Liver (tissue), 9 donors: ENCODE measurements around the gene ZFAND3. TPM values are rescaled to one million over a fixed set of nuclear protein-coding genes. Genes with fewer than 3 reads are reported as not detected.

Source experiments
- DNase-seq: peaks from one replicate; pipeline ENCODE4 v3.0.0-alpha.2; 2017; ENCODE audit warnings: low spot score
- H3K27ac ChIP-seq, 2 donors: one replicate each; pipeline ENCODE4 v1.7.0; 2013; ENCODE audit warnings: inconsistent platforms in 2 of 2, low read length in 2 of 2, control low read depth in 1 of 2, low read depth in 1 of 2, mild to moderate bottlenecking in 1 of 2
- H3K27me3 ChIP-seq, 4 donors: one replicate each; pipeline versions ENCODE4 v1.6.1 to v1.7.0; 2013; ENCODE audit warnings: low read length in 3 of 4, inconsistent platforms in 1 of 4, mild to moderate bottlenecking in 1 of 4, moderate library complexity in 1 of 4; ENCODE audit not compliant: control insufficient read depth in 4 of 4, insufficient read depth in 4 of 4
- H3K36me3 ChIP-seq, 4 donors: one replicate each; pipeline versions ENCODE4 v1.6.1 to v1.7.0; 2013; ENCODE audit warnings: low read length in 3 of 4, mild to moderate bottlenecking in 3 of 4, low read depth in 1 of 4, moderate library complexity in 1 of 4; ENCODE audit not compliant: control insufficient read depth in 4 of 4, insufficient read depth in 3 of 4
- H3K4me1 ChIP-seq, 4 donors: one replicate each; pipeline versions ENCODE4 v1.6.1 to v1.7.0; 2013; ENCODE audit warnings: low read length in 3 of 4, mild to moderate bottlenecking in 3 of 4, moderate library complexity in 1 of 4; ENCODE audit not compliant: control insufficient read depth in 4 of 4, insufficient read depth in 4 of 4
- H3K4me3 ChIP-seq, 3 donors: one replicate each; pipeline versions ENCODE4 v1.6.1 to v1.7.0; 2013; ENCODE audit warnings: low read length in 3 of 3, control low read depth in 1 of 3, low read depth in 1 of 3, mild to moderate bottlenecking in 1 of 3
- H3K9ac ChIP-seq, 2 donors: one replicate each; pipeline ENCODE4 v1.7.0; 2013; ENCODE audit warnings: low read length in 2 of 2, mild to moderate bottlenecking in 2 of 2, moderate library complexity in 2 of 2, control low read depth in 1 of 2, low read depth in 1 of 2
- H3K9me3 ChIP-seq, 4 donors: one replicate each; pipeline versions ENCODE4 v1.6.1 to v1.7.0; 2013; ENCODE audit warnings: low read length in 3 of 4; ENCODE audit not compliant: control insufficient read depth in 4 of 4
- EGR1 ChIP-seq, 2 donors: IDR thresholded peaks; 2 replicates each; pipeline ENCODE4 v1.6.1; 2016 to 2018; ENCODE audit warnings: antibody characterized with exemption in 2 of 2, low read depth in 2 of 2
- FOXA1 ChIP-seq: IDR thresholded peaks from 2 replicates; pipeline ENCODE4 v1.6.1; 2016; ENCODE audit warnings: antibody characterized with exemption
- FOXA2 ChIP-seq: IDR thresholded peaks from 2 replicates; pipeline ENCODE4 v1.6.1; 2016; ENCODE audit warnings: antibody characterized with exemption
- GABPA ChIP-seq, 2 donors: IDR thresholded peaks in 1 of 2; conservative IDR thresholded peaks in 1 of 2; 2 replicates each; pipeline ENCODE4 v1.6.1; 2016; ENCODE audit warnings: antibody characterized with exemption in 2 of 2, mild to moderate bottlenecking in 1 of 2, moderate library complexity in 1 of 2
- HNF4A ChIP-seq, 2 donors: conservative IDR thresholded peaks; 2 replicates each; pipeline ENCODE4 v1.6.1; 2016; ENCODE audit warnings: antibody characterized with exemption in 2 of 2, mild to moderate bottlenecking in 2 of 2
- HNF4G ChIP-seq: IDR thresholded peaks from 2 replicates; pipeline ENCODE4 v1.6.1; 2016; ENCODE audit warnings: antibody characterized with exemption
- JUND ChIP-seq, 2 donors: IDR thresholded peaks; 2 replicates each; pipeline ENCODE4 v1.6.1; 2016; ENCODE audit warnings: antibody characterized with exemption in 2 of 2
- NR2F2 ChIP-seq: IDR thresholded peaks from 2 replicates; pipeline ENCODE4 v1.6.1; 2016; ENCODE audit warnings: antibody characterized with exemption
- RAD21 ChIP-seq, 2 donors: IDR thresholded peaks; 2 replicates each; pipeline ENCODE4 v1.6.1; 2016; ENCODE audit warnings: antibody characterized with exemption in 2 of 2, mild to moderate bottlenecking in 2 of 2
- RXRA ChIP-seq, 2 donors: IDR thresholded peaks; 2 replicates each; pipeline ENCODE4 v1.6.1; 2017 to 2018; ENCODE audit warnings: antibody characterized with exemption in 2 of 2, mild to moderate bottlenecking in 1 of 2
- SP1 ChIP-seq: IDR thresholded peaks from 2 replicates; pipeline ENCODE4 v1.6.1; 2018; ENCODE audit warnings: antibody characterized with exemption, mild to moderate bottlenecking
- TAF1 ChIP-seq: conservative IDR thresholded peaks from 2 replicates; pipeline ENCODE4 v1.6.1; 2016; ENCODE audit warnings: antibody characterized with exemption, mild to moderate bottlenecking
- YY1 ChIP-seq: IDR thresholded peaks from 2 replicates; pipeline ENCODE4 v1.6.1; 2016; ENCODE audit warnings: antibody characterized with exemption, mild to moderate bottlenecking
- WGBS: extraction: QIAGEN DNeasy Blood & Tissue Kit; methylation state at CpG from one replicate; pipeline ENCODE4 v1.1.7; 2013; 5-methylcytosine and 5-hydroxymethylcytosine counted together
- polyA plus RNA-seq, 2 donors: library from polyadenylated mRNA; stranded (reverse) in 1 of 2; unstranded in 1 of 2; fragments of 200-250 nt in 1 of 2; fragments of >200 nt in 1 of 2; fragmentation: Nextera tagmentation in 1 of 2; extraction: Ambion mirVana in 1 of 2; gene quantifications; one replicate each; pipeline versions ENCODE4 v1.2.1 to v1.2.3, GENCODE V29; 2013 to 2015
- total RNA-seq, 2 donors: library from RNA; depleted of rRNA; stranded (reverse); fragments of >200 nt; gene quantifications; one replicate each; pipeline ENCODE4 v1.2.3, GENCODE V29; 2014
- TF ChIP-seq, protein P1 (sequence below): IDR thresholded peaks from 2 replicates; pipeline ENCODE4 v1.6.1; 2016; ENCODE audit warnings: antibody characterized with exemption
- TF ChIP-seq, protein P2 (sequence below): IDR thresholded peaks from 2 replicates; pipeline ENCODE4 v1.6.1; 2016; ENCODE audit warnings: antibody characterized with exemption
- TF ChIP-seq, protein P3 (sequence below): IDR thresholded peaks from 2 replicates; pipeline ENCODE4 v1.6.1; 2016; ENCODE audit warnings: antibody characterized with exemption, mild to moderate bottlenecking
- TF ChIP-seq, protein P4 (sequence below): IDR thresholded peaks from 2 replicates; pipeline ENCODE4 v1.6.1; 2016; ENCODE audit warnings: antibody characterized with exemption
- TF ChIP-seq, protein P5 (sequence below): fragments of 150-350 bp; IDR thresholded peaks from 2 replicates; pipeline ENCODE4 v1.5.1; 2017; ENCODE audit warnings: improper control_type of control experiment, low read depth, low read length; ENCODE audit not compliant: missing input control
- donor health status: healthy.
- donor health status: healthy.
- donor health status: healthy.
- donor health status: healthy.
- donor health status: healthy.

ZFAND3 gene
- total and polyA plus RNA-seq, 4 donors: 7.7 to 37.5 (median 23.1) TPM

DNA sequence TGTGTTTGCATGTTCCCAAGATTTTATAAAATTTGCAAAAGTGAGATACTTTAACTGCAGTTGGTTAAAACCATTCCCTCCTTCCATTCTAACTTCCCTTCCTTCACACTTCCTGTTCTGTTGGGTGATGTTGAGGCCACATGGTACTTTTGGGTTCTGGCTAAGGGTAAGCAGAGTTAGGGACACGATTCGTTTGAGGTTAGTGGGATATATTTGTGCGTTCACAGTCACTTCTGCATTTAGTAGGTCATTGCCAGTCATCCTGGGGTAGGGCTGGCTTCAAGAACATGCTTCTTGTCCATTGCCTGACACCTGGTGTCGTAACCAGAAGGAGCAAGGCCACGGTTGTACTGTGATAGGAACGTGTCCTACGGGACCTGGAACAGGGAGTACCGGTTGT, 340.1 kb downstream of the ZFAND3 start:
- no peaks in the 10 kb centered on the region for H3K27me3 ChIP-seq
- WGBS: 88% methylated on average over 8 of the region's 8 CpGs
- no peaks in the 10 kb centered on the region for H3K36me3 ChIP-seq
- TF ChIP-seq TAF1: no peak
- TF ChIP-seq FOXA2: no peak
- TF ChIP-seq, protein P1, sequence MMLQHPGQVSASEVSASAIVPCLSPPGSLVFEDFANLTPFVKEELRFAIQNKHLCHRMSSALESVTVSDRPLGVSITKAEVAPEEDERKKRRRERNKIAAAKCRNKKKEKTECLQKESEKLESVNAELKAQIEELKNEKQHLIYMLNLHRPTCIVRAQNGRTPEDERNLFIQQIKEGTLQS: no peak
- TF ChIP-seq, protein P2, sequence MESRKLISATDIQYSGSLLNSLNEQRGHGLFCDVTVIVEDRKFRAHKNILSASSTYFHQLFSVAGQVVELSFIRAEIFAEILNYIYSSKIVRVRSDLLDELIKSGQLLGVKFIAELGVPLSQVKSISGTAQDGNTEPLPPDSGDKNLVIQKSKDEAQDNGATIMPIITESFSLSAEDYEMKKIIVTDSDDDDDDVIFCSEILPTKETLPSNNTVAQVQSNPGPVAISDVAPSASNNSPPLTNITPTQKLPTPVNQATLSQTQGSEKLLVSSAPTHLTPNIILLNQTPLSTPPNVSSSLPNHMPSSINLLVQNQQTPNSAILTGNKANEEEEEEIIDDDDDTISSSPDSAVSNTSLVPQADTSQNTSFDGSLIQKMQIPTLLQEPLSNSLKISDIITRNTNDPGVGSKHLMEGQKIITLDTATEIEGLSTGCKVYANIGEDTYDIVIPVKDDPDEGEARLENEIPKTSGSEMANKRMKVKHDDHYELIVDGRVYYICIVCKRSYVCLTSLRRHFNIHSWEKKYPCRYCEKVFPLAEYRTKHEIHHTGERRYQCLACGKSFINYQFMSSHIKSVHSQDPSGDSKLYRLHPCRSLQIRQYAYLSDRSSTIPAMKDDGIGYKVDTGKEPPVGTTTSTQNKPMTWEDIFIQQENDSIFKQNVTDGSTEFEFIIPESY: no peak
- no peak for TF ChIP-seq EGR1 (IDR thresholded peaks at IDR 0.05; ENCODE audit: low read depth in 2 of 2)
- no peak overlapping the region for H3K4me3 ChIP-seq
- no peaks in the 10 kb centered on the region for H3K9me3 ChIP-seq
- H3K27ac ChIP-seq: no peak overlapping the region
- H3K4me1 ChIP-seq: peaks cover 7 to 19% (median 11%) of the 10 kb centered on the region in 4 donors
- DNase-seq: no peak
- no peak overlapping the region for H3K9ac ChIP-seq

DNA sequence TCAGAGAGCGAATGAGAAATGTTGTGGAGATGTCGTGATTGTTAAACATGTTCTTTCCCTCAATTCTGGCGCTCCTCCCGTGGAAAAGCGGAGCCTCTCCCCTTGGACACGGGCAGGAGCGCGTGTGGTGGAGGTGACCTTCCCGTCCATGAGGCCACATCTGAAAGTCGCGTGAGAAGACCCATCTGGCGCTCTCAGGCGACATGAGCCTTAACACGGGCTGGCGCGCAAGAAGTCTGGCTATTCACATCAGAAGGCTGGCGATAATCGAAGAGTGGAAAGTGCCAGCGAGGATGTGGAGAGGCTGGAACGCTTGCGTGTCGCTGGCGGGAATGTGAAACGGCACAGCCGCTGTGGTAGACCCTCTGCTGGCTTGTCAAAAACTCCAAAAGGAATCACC, 341.3 kb downstream of the ZFAND3 start:
- Histone ChIP-seq H3K36me3 (no peaks in the 10 kb centered on the region), H3K27ac (no peak overlapping the region), H3K4me1 (peaks cover 8 to 21% (median 12%) of the 10 kb centered on the region in 4 donors), H3K9ac (no peak overlapping the region), H3K9me3 (no peaks in the 10 kb centered on the region), H3K27me3 (no peaks in the 10 kb centered on the region), H3K4me3 (no peak overlapping the region)
- DNase-seq: no peak
- WGBS: 95% methylated on average over 25 of the region's 25 CpGs
- TF ChIP-seq SP1 (no peak), RAD21 (IDR thresholded peaks at IDR 0.05) (no peak), GABPA (IDR thresholded peaks at IDR 0.05 in 1 of 2, conservative IDR thresholded peaks at IDR 0.05 in 1 of 2) (no peak), JUND (IDR thresholded peaks at IDR 0.05) (no peak), HNF4A (conservative IDR thresholded peaks at IDR 0.05) (no peak), EGR1 (IDR thresholded peaks at IDR 0.05; ENCODE audit: low read depth in 2 of 2) (no peak), RXRA (IDR thresholded peaks at IDR 0.05) (no peak), NR2F2 (no peak), FOXA1 (no peak), YY1 (no peak), TAF1 (no peak), FOXA2 (no peak), HNF4G (no peak)
- TF ChIP-seq, protein P3, sequence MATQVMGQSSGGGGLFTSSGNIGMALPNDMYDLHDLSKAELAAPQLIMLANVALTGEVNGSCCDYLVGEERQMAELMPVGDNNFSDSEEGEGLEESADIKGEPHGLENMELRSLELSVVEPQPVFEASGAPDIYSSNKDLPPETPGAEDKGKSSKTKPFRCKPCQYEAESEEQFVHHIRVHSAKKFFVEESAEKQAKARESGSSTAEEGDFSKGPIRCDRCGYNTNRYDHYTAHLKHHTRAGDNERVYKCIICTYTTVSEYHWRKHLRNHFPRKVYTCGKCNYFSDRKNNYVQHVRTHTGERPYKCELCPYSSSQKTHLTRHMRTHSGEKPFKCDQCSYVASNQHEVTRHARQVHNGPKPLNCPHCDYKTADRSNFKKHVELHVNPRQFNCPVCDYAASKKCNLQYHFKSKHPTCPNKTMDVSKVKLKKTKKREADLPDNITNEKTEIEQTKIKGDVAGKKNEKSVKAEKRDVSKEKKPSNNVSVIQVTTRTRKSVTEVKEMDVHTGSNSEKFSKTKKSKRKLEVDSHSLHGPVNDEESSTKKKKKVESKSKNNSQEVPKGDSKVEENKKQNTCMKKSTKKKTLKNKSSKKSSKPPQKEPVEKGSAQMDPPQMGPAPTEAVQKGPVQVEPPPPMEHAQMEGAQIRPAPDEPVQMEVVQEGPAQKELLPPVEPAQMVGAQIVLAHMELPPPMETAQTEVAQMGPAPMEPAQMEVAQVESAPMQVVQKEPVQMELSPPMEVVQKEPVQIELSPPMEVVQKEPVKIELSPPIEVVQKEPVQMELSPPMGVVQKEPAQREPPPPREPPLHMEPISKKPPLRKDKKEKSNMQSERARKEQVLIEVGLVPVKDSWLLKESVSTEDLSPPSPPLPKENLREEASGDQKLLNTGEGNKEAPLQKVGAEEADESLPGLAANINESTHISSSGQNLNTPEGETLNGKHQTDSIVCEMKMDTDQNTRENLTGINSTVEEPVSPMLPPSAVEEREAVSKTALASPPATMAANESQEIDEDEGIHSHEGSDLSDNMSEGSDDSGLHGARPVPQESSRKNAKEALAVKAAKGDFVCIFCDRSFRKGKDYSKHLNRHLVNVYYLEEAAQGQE: no peak
- TF ChIP-seq, protein P1: no peak
- TF ChIP-seq, protein P4, sequence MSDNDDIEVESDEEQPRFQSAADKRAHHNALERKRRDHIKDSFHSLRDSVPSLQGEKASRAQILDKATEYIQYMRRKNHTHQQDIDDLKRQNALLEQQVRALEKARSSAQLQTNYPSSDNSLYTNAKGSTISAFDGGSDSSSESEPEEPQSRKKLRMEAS: no peak
- TF ChIP-seq, protein P5, sequence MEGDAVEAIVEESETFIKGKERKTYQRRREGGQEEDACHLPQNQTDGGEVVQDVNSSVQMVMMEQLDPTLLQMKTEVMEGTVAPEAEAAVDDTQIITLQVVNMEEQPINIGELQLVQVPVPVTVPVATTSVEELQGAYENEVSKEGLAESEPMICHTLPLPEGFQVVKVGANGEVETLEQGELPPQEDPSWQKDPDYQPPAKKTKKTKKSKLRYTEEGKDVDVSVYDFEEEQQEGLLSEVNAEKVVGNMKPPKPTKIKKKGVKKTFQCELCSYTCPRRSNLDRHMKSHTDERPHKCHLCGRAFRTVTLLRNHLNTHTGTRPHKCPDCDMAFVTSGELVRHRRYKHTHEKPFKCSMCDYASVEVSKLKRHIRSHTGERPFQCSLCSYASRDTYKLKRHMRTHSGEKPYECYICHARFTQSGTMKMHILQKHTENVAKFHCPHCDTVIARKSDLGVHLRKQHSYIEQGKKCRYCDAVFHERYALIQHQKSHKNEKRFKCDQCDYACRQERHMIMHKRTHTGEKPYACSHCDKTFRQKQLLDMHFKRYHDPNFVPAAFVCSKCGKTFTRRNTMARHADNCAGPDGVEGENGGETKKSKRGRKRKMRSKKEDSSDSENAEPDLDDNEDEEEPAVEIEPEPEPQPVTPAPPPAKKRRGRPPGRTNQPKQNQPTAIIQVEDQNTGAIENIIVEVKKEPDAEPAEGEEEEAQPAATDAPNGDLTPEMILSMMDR: no peak
- TF ChIP-seq, protein P2: no peak
